GM10266 (cell line): ENCODE results near the gene LPP.

Experiments
- DNase-seq: peaks from one replicate; pipeline ENCODE4 v3.0.0; 2012; ENCODE audit errors: extremely low spot score
- TF ChIP-seq, protein P1 (sequence below): IDR thresholded peaks from 2 replicates; pipeline ENCODE4 v1.5.1; 2012; ENCODE audit warnings: mild to moderate bottlenecking, low read depth; ENCODE audit not compliant: control insufficient read depth, insufficient read depth; ENCODE audit errors: missing control alignments

Gene LPP

DNA sequence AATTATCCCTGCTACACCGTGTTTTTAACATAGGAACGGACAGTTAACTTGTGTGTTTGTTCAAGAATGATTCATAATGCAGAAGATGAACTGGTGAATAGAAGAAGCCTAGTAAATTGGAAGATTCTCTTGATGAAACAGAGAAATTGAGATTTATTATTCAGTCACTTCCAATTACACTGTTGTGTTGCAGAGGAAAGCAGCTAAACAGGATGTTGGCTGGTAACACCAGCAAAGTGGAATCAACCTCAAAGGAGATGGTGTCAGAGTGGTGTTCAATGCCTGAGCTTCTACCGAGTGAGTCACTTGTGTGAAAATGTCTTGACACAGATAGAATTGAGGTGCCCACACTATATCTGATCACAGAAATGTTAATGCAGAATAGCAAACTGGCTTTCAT, 399.6 kb downstream of the LPP start:
- DNase-seq, result no peak
- TF ChIP-seq, protein P1, sequence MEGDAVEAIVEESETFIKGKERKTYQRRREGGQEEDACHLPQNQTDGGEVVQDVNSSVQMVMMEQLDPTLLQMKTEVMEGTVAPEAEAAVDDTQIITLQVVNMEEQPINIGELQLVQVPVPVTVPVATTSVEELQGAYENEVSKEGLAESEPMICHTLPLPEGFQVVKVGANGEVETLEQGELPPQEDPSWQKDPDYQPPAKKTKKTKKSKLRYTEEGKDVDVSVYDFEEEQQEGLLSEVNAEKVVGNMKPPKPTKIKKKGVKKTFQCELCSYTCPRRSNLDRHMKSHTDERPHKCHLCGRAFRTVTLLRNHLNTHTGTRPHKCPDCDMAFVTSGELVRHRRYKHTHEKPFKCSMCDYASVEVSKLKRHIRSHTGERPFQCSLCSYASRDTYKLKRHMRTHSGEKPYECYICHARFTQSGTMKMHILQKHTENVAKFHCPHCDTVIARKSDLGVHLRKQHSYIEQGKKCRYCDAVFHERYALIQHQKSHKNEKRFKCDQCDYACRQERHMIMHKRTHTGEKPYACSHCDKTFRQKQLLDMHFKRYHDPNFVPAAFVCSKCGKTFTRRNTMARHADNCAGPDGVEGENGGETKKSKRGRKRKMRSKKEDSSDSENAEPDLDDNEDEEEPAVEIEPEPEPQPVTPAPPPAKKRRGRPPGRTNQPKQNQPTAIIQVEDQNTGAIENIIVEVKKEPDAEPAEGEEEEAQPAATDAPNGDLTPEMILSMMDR, result no peak

DNA sequence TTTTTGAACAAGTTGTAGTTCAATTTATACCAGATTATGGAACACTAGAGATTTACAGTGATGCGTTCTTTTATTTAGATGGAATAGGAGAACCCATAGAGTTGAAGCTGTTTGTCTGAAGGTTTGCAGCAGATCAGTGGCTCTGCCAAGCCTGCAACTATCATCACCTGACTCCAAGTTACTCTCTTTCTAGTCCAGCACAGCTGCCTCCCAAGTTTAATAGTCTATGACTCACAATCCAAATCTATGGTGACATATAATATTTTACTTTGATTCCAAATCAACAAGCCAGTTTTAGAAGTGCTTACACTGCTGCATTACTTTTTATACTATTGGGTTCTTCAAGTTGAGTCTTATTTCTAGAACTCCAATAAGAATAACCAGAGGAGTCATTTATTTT, 400.4 kb downstream of the LPP start:
- TF ChIP-seq, protein P1, result no peak
- DNase-seq, result no peak

DNA sequence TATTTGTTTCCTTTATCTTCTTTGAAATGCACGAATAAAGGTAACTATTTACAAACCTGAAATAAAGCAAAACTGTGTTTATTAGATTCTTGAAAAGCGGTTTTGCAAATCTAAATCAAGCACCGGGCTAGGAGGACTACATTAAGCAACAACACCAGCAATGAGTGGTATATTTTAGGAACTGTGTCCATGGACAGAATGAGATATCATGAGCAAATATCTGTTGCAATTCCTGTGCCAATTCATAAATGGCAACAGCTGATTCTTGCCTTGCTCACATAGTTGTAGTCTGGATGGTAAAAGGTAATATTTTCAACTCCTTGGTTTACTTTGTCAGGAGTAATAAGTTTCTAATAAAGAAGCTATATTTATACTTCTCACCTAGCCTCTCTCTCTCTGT, 403.3 kb downstream of the LPP start:
- TF ChIP-seq, protein P1, result no peak
- DNase-seq, result no peak

DNA sequence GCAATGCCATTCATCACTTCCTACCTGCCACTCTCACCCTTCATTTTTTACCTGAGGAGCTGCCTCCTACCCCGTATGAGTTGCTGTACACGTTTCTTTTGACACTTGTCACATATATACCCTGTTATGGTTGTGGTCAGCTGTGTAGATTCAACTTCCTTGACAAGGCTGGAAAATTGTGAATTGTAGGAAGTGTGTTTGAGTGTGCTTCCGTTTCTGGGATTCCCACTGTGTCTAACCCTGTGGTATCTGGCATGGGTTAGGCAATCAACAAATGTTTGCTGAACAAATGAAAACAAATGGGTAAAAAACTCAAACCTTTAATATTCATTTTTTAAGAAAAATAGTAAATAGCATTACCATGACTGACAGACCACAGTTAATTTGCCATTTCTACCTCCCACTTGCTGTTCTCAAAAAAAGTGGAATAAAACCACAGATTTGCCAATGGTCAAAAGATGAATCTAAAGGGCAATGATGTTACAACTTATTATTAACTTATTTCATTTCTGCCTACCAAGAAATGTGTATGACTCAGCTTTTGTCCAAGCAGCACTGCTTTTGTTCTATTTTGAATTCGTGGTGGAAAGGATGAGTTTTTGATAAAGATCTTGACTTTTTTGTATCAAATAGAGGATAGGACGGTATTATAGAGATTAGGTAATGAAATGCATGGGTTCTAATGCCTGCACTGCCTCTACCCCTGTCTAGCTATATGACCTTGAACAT, 404.6 kb downstream of the LPP start:
- DNase-seq, result no peak
- TF ChIP-seq, protein P1, result no peak

DNA sequence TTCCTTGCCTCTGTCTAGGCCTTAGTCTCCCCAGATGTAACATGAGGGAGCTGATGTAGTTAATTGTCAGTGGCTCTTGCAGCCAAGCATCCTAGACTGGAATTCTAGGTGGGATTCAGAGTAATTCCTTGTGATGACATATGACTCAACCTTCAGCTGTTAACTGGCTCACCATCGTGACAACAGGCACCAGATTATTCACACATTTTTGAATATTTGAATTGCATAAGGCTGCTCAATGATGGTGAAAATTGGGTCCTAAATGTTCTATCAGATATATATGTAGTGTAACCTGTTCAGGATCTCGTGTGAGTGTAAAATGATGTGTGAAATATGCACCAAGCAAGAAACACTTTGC, 405.1 kb downstream of the LPP start:
- TF ChIP-seq, protein P1, result no peak
- DNase-seq, result no peak

DNA sequence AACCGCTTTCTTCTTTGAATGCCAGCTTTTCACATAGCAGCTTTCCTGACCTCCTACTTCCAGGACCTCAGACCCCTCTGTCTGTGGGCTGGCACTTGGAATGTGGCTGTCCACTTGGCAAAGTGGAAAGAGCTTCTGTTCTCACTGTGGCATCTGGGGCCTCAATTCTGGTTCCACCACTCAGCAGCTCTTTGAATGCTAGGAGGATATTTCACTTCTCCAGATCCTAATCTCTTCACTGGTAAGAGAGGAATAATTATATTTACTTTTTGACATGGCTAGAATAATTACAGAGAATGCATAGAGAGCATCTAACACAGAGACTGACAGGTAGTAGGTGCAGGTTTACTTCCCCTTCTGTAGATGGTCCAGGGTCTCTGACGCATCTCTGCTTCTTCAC, 405.9 kb downstream of the LPP start:
- DNase-seq, result no peak
- TF ChIP-seq, protein P1, result no peak

DNA sequence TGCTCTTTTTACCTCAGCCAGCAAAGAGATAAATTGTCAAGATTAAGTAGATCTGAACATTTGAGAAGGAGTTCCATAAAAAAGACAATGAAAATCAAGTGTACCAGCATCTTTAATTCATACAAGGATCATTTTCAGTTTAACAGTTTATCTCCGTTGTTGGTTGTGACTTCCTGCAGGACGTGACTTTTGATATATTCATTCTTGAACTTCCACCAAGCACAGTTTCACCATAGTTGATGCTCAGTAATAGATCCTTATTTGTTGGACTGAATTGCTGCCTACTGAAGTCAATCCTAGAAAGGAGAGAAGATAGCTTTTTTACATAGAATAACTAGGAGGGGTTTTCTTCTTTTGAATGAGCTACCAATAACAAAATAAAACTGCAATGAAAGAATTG, 408.2 kb downstream of the LPP start:
- TF ChIP-seq, protein P1, result no peak
- no peak for DNase-seq
